Spinal cord (tissue), 10 donors: Measurements from ENCODE around the gene RAI14. TPM values are rescaled to one million over a fixed set of nuclear protein-coding genes. Genes with fewer than 3 reads are reported as not detected.

Source experiments
- DNase-seq, 6 donors: peaks; one replicate each; pipeline versions ENCODE4 v3.0.0 to v3.0.0-alpha.2; 2013 to 2015; ENCODE audit warnings: low spot score in 6 of 6, low read depth in 4 of 6
- H3K27ac ChIP-seq: one replicate; pipeline ENCODE4 v1.5.1; 2013; ENCODE audit warnings: low read depth, low read length, control low read depth
- H3K27me3 ChIP-seq: one replicate; pipeline ENCODE4 v1.6.1; 2013; ENCODE audit warnings: low read length; ENCODE audit not compliant: control insufficient read depth, insufficient read depth
- H3K36me3 ChIP-seq: one replicate; pipeline ENCODE4 v1.6.1; 2013; ENCODE audit warnings: low read length; ENCODE audit not compliant: control insufficient read depth, insufficient read depth
- H3K4me1 ChIP-seq: one replicate; pipeline ENCODE4 v1.6.1; 2013; ENCODE audit warnings: low read length; ENCODE audit not compliant: control insufficient read depth, insufficient read depth
- H3K4me3 ChIP-seq: one replicate; pipeline ENCODE4 v1.5.1; 2013; ENCODE audit warnings: low read depth, low read length, control low read depth
- H3K9me3 ChIP-seq: one replicate; pipeline ENCODE4 v1.6.1; 2013; ENCODE audit warnings: low read length; ENCODE audit not compliant: control insufficient read depth, insufficient read depth
- WGBS: methylation state at CpG from one replicate; pipeline ENCODE4 v1.1.5; 2013; ENCODE audit warnings: missing lambda C conversion rate; ENCODE audit not compliant: insufficient coverage; 5-methylcytosine and 5-hydroxymethylcytosine counted together
- long read RNA-seq, 4 donors: transcript quantifications; one replicate each; lab custom pipeline, GENCODE V29; 2026
- polyA plus RNA-seq, 2 donors: library from polyadenylated mRNA; unstranded; fragments of 120-200 nt; gene quantifications; one replicate each; pipeline ENCODE4 v1.2.1, GENCODE V29; 2013; ENCODE audit not compliant: insufficient read length in 2 of 2
- total RNA-seq, 2 donors: library from RNA; depleted of rRNA in 1 of 2; stranded (reverse); fragments of 120-200 nt in 1 of 2; fragments of >200 nt in 1 of 2; gene quantifications; one replicate each; pipeline versions ENCODE4 v1.2.3 to v1.2.4, GENCODE V29; 2013 to 2014
- donor health status: healthy.

Gene RAI14
- total RNA-seq (10 to 100 TPM; 36.0 to 48.8 TPM), polyA plus RNA-seq (10 to 100 TPM; 17.3 to 17.9 TPM)
- long read RNA-seq, donor 1, partial matches to known transcripts: 0 of 1 reads
- long read RNA-seq, donor 1, other reads (novel, unspliced or antisense): 0 of 1 reads
- long read RNA-seq, donor 2: 0 reads
- long read RNA-seq, donor 3, partial matches to known transcripts: 0 of 2 reads
- long read RNA-seq, donor 3, other reads (novel, unspliced or antisense): 0 of 2 reads
- long read RNA-seq, donor 4, full-length matches to known transcripts: 3 of 10 reads
- long read RNA-seq, donor 4, partial matches to known transcripts: 7 of 10 reads
- long read RNA-seq, donor 4, other reads (novel, unspliced or antisense): 0 of 10 reads

- H3K4me3 ChIP-seq: peak within 1 kb of the TSS; percentile 87
- peaks cover 17% of the 10 kb centered on the region for H3K4me1 ChIP-seq
- H3K36me3 ChIP-seq: no peaks in the 10 kb centered on the region
- peak within 1 kb of the TSS; percentile 94 for H3K27ac ChIP-seq
- no peaks in the 10 kb centered on the region for H3K9me3 ChIP-seq
- under 1% methylated on average over 76 of the region's 79 CpGs for WGBS
- peak in 4 of 6 donors; percentile 45 to 89 (median 64) for DNase-seq
- no peaks in the 10 kb centered on the region for H3K27me3 ChIP-seq
Observed at GRCh38 chr5:34656001-34656699, at the start of gene RAI14. RAI14 (plus strand) TSS chr5:34656328; CDS start chr5:34686920, 30,592 bp downstream.

- H3K36me3 ChIP-seq: no peaks in the 10 kb centered on the region
- H3K4me1 ChIP-seq: no peaks in the 10 kb centered on the region
- no peak overlapping the region for H3K27ac ChIP-seq
- no peaks in the 10 kb centered on the region for H3K27me3 ChIP-seq
- H3K9me3 ChIP-seq: no peaks in the 10 kb centered on the region
- 100% methylated on average over 1 of the region's 3 CpGs for WGBS
- H3K4me3 ChIP-seq: no peak overlapping the region
- DNase-seq: no peak
Observed at GRCh38 chr5:34608368-34608767, 47.8 kb upstream of the RAI14 start.

GRCh38 chr5:34608859-34609648, 47.1 kb upstream of the RAI14 start:
- H3K27ac ChIP-seq: peak overlapping the region; percentile 69
- no peaks in the 10 kb centered on the region for H3K4me1 ChIP-seq
- no peaks in the 10 kb centered on the region for H3K27me3 ChIP-seq
- WGBS: 80% methylated on average over 1 of the region's 3 CpGs
- DNase-seq: peak in 2 of 6 donors; percentile 45 to 68
- no peak overlapping the region for H3K4me3 ChIP-seq
- no peaks in the 10 kb centered on the region for H3K9me3 ChIP-seq
- H3K36me3 ChIP-seq: no peaks in the 10 kb centered on the region

- no peaks in the 10 kb centered on the region for H3K36me3 ChIP-seq
- no peak overlapping the region for H3K4me3 ChIP-seq
- no peaks in the 10 kb centered on the region for H3K27me3 ChIP-seq
- peak in 1 of 6 donors; percentile 57 for DNase-seq
- no peaks in the 10 kb centered on the region for H3K9me3 ChIP-seq
- 75% methylated on average over 1 of the region's 6 CpGs for WGBS
- H3K4me1 ChIP-seq: no peaks in the 10 kb centered on the region
- H3K27ac ChIP-seq: peak overlapping the region; percentile 69
Observed at GRCh38 chr5:34609951-34610441, 46.1 kb upstream of the RAI14 start.

GRCh38 chr5:34610546-34610945, 45.6 kb upstream of the RAI14 start:
- Histone ChIP-seq H3K27ac (peak overlapping the region; percentile 69), H3K27me3 (no peaks in the 10 kb centered on the region), H3K4me3 (no peak overlapping the region), H3K9me3 (no peaks in the 10 kb centered on the region), H3K36me3 (no peaks in the 10 kb centered on the region), H3K4me1 (no peaks in the 10 kb centered on the region)
- peak in 2 of 6 donors; percentile 23 to 34 for DNase-seq

- H3K27me3 ChIP-seq: no peaks in the 10 kb centered on the region
- H3K9me3 ChIP-seq: no peaks in the 10 kb centered on the region
- DNase-seq: peak in 1 of 6 donors; percentile 47
- 93% methylated on average over 4 of the region's 9 CpGs for WGBS
- H3K36me3 ChIP-seq: no peaks in the 10 kb centered on the region
- H3K4me1 ChIP-seq: no peaks in the 10 kb centered on the region
- peak overlapping the region; percentile 44 for H3K27ac ChIP-seq
- H3K4me3 ChIP-seq: no peak overlapping the region
Observed at GRCh38 chr5:34611464-34612415, 44.4 kb upstream of the RAI14 start.

- H3K27ac ChIP-seq: no peak overlapping the region
- H3K27me3 ChIP-seq: no peaks in the 10 kb centered on the region
- WGBS: no CpG with 5 or more reads among the region's 1 CpG
- H3K9me3 ChIP-seq: no peaks in the 10 kb centered on the region
- H3K36me3 ChIP-seq: no peaks in the 10 kb centered on the region
- no peaks in the 10 kb centered on the region for H3K4me1 ChIP-seq
- no peak overlapping the region for H3K4me3 ChIP-seq
- peak in 1 of 6 donors; percentile 20 for DNase-seq
Observed at GRCh38 chr5:34616651-34617050, 39.5 kb upstream of the RAI14 start.

GRCh38 chr5:34618371-34619065, 37.6 kb upstream of the RAI14 start:
- Histone ChIP-seq H3K36me3 (no peaks in the 10 kb centered on the region), H3K27me3 (no peaks in the 10 kb centered on the region), H3K27ac (no peak overlapping the region), H3K4me3 (no peak overlapping the region), H3K9me3 (no peaks in the 10 kb centered on the region), H3K4me1 (no peaks in the 10 kb centered on the region)
- no peak for DNase-seq
- WGBS: 93% methylated on average over 3 of the region's 4 CpGs
